ENCODE results near the gene CD101. TPM values are rescaled to one million over a fixed set of nuclear protein-coding genes. Genes with fewer than 3 reads are reported as not detected.

CD101 gene
- total and polyA plus RNA-seq, 2 of the 8 experiments (the other 6 are each of a cell fraction or from before 2014, with no cell fraction given): 1.1 to 1.2 TPM

DNA sequence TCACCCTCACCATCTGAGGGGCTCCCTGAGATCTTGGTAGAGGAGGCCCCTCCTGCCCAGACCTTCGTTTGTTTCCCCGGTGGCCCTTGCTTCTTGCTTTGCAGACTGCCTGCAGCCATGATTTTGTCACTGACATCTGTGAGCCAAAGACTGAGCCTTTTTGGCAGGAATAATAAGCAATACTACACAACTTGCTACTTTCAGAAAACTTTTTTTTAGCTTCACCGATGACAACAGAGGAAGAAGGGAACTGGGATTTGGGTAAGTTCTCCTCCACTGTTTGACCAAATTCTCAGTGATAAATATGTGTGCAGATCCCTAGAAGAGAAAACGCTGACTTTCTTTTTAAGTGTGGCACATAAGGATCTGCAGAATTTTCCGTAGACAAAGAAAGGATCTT lies 11.7 kb upstream of the CD101 start (continued):
- TF ChIP-seq POU5F1 (IDR thresholded peaks at IDR 0.05; ENCODE audit: low read depth, low read length): no peak
- no peak for TF ChIP-seq TAF7 (optimal IDR thresholded peaks at IDR 0.05; ENCODE audit: borderline replicate concordance, low read depth, low read length)
- TF ChIP-seq YY1 (IDR thresholded peaks at IDR 0.05; ENCODE audit: low read depth, low read length): no peak
- TF ChIP-seq RFX5 (IDR thresholded peaks at IDR 0.05; ENCODE audit: borderline replicate concordance, low read depth, low read length): no peak
- TF ChIP-seq TAF1 (IDR thresholded peaks at IDR 0.05; ENCODE audit: low read depth, low read length): no peak
- TF ChIP-seq RBBP5 (IDR thresholded peaks at IDR 0.05; ENCODE audit: borderline replicate concordance, low read depth, low read length): no peak
- TF ChIP-seq, protein P1, sequence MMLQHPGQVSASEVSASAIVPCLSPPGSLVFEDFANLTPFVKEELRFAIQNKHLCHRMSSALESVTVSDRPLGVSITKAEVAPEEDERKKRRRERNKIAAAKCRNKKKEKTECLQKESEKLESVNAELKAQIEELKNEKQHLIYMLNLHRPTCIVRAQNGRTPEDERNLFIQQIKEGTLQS (IDR thresholded peaks at IDR 0.05; ENCODE audit: insufficient read depth, low read depth, low read length): no peak
